Erythroblast (primary cell): Measurements from ENCODE around the gene JPH4.

Source experiments
- GATA1 ChIP-seq: IDR thresholded peaks from 2 replicates; pipeline ENCODE4 v1.6.1; 2011; ENCODE audit warnings: low read depth, mild to moderate bottlenecking, control low read depth, low read length, moderate library complexity
- POLR2A ChIP-seq: IDR thresholded peaks from 2 replicates; pipeline ENCODE4 v1.6.1; 2011; ENCODE audit warnings: mild to moderate bottlenecking, low read length

- TF ChIP-seq POLR2A (no peak), GATA1 (no peak)
These were observed 35.8 kb upstream of the JPH4 start for GRCh38 chr14:23614395-23614828.
